GM21515 (cell line): ENCODE results near the gene PACC1.
A peak's percentile ranks its signal among the peaks of the same experiment; 100 is the strongest.
"Not testable (repeated sequence)": the region's sequence is repeated elsewhere in the genome, so short reads cannot be mapped to it uniquely, and the experiment has no call there.

ENCODE experiments used
- ATAC-seq: cut with Tn5 transposase; IDR thresholded peaks from one replicate; pipeline ENCODE4 v1.9.1; 2021; ENCODE audit not compliant: unreplicated experiment

The PACC1 gene

GRCh38 chr1:212397171-212397570 is 17.5 kb downstream of the PACC1 start:
- ATAC-seq, result no peak

- no peak for ATAC-seq
Observed at GRCh38 chr1:212396638-212397037, 18.0 kb downstream of the PACC1 start.

DNA sequence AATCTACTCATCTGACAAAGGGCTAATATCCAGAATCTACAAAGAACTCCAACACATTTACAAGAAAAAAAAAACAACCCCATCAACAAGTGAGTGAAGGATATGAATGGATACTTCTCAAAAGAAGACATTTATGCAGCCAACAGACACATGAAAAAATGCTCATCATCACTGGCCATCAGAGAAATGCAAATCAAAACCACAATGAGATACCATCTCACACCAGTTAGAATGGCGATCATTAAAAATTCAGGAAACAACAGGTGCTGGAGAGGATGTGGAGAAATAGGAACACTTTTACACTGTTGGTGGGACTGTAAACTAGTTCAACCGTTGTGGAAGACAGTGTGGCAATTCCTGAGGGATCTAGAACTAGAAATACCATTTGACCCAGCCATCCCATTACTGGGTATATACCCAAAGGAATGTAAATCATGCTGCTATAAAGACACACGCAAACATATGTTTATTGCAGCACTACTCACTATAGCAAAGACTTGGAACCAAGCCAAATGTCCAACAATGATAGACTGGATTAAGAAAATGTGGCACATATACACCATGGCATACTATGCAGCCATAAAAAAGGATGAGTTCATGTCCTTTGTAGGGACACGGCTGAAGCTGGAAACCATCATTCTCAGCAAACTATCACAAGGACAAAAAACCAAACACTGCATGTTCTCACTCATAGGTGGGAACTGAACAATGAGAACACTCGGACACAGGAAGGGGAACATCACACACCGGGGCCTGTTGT is 18.8 kb downstream of the PACC1 start:
- ATAC-seq, result not testable (repeated sequence)

DNA sequence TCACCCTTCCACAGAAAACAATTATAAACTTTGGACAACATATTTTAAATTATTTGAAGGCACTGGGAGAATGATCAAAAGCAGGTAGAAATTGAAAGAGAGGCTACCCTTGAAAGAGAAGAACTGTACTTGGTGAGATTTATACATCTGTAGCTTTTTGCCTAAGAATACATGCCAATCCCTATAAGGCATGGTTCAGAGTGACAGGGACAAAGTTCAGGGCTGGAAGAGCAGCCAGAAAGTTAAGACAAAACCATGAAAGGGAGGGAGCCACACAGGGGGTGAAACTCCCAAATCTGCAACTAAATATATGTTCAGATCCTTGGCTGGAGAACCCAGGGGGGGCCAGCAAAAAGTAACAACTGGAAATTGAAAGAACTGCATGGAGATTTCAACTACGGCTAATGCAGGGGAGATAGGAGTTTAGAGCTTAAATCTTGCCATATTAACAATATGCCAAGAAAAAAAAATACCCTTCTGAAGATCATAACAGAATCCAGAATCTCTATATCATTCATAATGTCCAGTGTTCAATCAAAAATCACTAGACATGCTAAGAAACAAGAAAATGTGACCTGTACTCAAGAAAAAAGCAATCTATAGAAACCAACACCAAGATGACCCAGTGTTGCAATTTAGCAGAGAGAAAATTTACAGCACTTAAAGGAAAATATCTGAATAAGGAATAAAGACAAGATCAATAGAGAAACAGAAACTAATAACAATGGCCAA is 25.5 kb downstream of the PACC1 start:
- no peak for ATAC-seq

- ATAC-seq, result no peak
Observed at GRCh38 chr1:212386029-212386428, 28.7 kb downstream of the PACC1 start.

GRCh38 chr1:212381397-212382035 is 33.2 kb downstream of the PACC1 start:
- no peak for ATAC-seq

GRCh38 chr1:212379366-212379765 is 35.3 kb downstream of the PACC1 start:
- no peak for ATAC-seq

DNA sequence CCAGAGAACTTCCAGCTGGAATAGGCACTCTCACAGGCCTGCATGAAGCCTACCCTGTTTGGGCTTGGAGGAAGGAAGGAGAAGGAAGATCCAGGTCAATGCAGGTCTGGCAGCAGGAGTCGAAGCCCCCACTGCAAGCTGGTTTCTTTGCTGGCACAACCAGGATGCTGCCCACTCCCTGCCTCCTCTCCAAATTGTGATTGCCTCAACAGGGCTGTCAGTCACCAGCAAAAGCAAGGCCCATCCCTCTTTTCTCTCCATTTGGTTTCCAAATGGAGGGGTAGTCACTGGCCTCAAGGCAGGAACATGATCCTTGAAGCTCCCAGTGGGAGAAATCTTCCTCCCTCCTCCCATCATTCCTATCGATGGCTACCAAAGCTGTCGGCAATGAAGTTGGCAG is 37.0 kb downstream of the PACC1 start:
- no peak for ATAC-seq

DNA sequence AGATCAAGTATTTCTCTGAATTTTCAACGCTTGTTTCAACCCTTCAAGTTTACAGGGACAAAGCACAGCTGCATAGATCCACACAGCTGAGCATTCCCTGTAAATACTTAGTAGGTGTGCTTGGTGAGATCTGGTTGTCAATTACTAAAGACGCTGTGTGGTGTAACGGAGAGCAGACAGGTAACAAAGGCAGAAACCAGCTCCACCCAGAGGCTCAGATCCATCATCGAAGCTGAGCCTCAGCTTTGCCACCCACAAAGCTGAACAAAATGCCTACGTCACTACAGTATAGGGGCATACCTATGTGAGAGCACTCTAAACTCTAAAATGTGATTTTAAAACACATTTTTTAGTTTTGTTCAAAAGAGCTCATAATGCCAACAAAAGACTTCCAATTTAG is 38.7 kb downstream of the PACC1 start:
- no peak for ATAC-seq

DNA sequence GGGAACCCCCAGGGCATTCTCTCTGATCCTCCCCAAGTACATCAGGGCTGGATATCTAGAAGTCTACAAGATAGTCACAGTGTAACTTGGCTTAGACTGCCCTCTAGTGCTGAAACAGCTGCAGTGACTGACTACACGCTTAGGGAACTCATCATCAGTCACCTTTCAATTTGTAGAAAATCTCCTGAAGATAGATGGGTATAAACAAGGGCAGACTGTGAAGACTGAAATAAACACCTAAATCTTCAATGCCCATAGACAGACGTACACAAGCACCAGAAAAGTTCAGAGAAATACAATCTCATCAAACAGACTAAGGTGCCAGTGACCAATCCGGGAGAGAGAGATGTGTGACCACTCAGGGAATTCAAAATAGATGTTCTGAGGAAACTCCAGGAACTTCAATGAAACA is 46.6 kb downstream of the PACC1 start:
- ATAC-seq, result peak; percentile 83

DNA sequence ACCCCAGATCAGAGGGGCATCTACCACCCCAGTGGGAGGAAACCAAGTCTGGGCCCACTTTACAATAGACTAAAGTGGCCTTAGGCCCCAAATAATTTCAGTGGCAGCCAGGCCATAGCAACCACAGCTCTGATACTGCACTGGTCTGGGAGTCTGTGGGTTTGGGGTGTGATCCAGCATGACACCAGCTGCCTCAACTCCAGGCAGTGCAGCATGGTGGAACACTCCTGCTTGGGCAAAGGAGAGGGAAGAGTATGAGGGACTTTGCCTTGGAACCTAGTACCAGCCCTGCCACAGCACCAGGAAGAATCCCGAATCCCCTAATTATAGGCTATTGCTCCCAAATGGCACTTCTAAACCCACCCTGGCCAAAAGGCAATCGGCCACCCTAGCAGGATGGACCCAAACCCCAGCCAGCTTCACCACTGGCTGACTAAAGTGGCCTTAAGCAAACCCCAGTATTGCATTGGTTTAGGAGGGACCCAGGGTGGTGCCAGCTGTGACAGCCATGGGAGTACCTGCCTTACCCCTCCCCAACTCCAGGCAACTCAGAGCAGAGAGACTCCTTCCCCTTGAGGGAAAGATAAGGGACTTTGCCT is 47.1 kb downstream of the PACC1 start:
- no peak for ATAC-seq

GRCh38 chr1:212366901-212367300 is 47.8 kb downstream of the PACC1 start:
- ATAC-seq, result no peak

DNA sequence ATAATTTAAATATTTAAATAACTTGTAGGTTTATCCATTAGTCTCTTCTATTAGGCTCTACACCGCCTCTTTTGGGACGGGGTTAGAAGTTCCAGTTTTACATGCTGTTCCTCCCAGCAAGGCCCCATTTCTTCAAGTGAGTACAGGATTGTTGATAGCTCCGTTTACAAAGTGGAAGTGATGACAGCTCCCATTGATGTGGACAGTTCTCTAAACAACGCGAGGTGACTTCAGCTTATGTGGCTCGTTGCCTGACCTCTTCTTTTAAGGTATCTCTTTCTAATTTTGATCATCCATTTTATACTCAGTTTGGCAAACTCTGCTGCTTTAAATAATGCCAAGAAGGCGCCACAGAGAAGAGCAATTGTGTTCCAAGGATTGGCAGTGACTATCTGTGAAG is 49.7 kb downstream of the PACC1 start:
- ATAC-seq, result no peak

DNA sequence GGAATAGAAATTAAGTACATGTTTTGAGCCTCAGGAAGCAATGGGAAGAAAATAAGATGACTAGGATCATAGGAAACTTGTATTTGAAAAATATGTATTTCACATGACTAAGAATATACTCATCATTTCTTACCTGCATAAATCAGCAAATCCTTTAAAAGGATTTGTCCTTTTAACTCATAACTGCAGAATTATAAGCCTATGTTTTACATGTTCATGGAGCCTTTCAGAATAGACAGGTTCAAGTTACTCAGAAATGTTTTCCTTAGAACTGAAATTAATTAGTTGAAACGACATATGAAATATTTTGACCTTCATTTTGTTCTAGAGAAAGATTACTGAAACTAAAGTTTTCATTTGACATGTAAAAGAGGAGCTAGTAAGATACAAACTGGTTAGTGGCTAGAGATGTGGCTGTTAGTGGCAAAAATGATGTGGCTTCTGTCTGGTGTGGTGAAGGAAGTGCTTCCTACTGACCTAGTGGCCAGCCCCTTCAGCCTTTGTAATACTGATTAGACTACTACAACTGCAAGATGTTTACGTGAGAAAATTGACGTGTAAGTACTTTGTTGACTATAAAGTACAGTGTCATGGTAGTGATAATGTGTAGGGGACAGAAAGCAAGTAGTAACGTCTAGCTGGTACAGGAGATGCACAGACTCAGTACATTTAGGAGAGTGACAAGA is 54.7 kb downstream of the PACC1 start:
- ATAC-seq, result no peak

DNA sequence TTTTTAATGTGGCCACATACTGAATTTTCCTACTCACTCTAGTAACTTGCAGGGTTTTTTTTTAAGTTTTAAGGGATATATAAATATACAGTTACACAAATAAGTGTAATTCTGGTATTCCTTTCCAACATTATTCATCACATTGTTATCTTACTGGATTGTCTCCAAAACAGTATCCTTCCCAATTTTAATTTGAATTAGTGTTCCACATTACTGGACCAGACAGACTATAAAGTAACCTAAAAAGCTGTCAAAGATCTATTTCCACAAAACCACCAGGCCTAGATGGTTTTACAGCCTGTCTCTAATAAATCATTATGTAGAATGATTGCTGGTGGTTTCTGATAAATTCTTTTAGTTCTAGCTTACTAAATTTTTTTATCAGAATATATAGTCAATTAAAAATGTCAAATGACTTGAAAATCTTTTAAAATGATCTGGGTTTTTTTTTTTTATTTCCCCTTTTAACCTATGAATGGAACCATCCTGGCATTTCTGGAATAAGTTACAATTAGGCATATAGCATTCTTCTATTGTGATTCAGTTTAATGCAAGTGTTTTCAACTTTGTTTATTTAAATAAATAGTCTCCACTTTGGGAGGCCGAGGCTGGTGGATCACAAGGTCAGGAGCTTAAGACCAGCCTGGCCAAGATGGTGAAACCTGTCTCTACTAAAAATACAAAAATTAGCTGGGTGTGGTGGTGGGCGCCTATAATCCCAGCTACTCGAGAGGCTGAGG is 59.3 kb downstream of the PACC1 start:
- no peak for ATAC-seq

DNA sequence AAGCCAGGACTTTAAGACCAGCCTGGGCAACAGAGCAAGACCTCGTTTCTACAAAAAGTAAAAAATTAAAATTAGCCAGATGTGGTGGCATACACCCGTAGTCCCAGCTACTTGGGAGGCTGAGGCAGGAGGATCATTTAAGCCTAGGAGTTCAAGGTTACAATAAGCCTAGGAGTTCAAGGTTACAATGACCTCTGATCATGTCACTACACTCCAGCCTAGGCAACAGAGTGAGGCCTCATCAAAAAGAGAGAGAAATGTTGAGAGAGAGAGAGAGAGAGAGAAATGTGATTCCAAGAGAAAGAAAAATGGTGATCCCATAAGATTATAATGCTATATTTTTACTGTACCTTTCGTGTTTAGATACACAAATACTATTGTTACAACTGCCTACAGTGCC is 60.2 kb downstream of the PACC1 start:
- no peak for ATAC-seq

DNA sequence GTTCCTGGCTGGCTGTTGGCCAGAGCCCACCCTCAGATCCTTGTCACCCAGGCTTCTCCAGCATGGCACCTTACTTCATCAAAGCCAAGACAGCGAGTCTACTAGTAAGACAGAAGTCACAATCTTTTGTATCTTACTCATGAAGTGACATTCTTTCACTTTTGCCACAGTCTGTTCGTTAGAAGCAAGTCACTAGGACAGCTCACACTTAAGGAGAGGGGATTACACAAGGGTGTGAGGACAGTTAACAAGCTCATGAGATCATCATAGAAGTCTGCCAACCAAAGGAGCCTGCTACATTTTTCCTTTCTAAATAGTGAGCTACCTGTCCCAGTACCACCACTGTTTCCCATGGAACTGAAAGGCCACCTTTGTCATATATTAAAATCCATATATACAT is 61.5 kb downstream of the PACC1 start:
- ATAC-seq, result no peak

GRCh38 chr1:212351588-212352362 is 62.9 kb downstream of the PACC1 start:
- no peak for ATAC-seq

GRCh38 chr1:212346601-212347000 is 68.1 kb downstream of the PACC1 start:
- ATAC-seq, result no peak

DNA sequence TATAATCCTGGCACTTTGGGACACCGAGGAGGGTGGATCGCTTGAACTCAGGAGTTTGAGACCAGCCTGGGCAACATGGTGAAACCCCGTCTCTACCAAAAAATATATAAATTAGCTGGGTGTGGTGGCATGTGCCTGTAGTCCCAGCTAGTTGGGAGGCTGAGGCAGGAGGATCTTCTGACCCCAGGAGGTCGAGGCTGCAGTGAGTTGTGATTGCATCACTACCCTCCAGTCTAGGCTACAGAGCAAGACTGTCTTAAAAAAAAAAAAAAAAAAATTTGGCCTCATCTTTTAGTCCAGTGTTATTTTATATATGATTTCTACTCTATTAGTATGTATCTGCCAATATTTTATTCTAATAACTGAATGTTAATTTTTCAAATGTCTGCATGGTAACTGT is 69.8 kb downstream of the PACC1 start:
- ATAC-seq, result no peak
